Raji (cell line): ENCODE results near the gene GSTM2.

Experiments used
- POLR2A ChIP-seq: IDR thresholded peaks from 2 replicates; pipeline ENCODE4 v1.6.1; 2011; ENCODE audit warnings: low read depth, low read length, control low read depth; ENCODE audit not compliant: insufficient read depth

GSTM2 gene

DNA sequence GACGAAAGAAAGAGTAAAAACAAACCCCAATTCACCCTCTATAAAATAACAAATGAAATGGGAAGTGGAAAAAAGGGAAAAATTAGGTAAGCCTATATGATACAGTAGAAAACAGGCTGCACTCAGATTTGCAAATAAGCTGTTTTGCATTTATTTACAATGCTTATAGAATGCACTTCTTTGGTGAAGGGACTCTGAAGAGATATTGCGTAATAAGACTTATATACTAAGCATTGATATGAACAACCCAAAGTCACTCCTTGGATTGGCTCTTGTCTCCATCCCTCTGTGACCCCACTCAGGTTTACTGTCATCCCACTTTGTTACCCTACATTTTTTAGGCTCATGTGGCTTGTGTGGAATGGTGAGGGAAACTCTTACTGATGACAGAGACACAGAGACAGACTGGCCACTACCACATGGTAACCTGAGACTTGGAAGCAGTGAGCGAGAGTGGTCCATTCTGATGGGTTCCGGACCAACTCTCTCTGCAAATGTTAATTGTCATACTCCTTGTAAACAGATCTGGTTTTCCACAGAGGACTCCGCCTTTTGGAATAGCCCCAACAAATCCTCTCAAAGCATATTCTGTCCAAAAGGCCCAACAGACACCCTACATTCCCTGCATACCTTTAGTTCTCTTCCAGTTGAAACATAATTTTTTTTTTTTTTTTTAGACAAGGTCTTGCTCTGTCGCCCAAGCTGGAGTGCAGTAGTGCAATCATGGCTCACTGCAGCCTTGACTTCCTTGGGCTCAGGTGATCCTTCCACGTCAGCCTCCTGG is 55.2 kb downstream of the GSTM2 start:
- TF ChIP-seq POLR2A = no peak
